ENCODE results near the gene IL10RA. TPM values are rescaled to one million over a fixed set of nuclear protein-coding genes. Genes with fewer than 3 reads are reported as not detected.

IL10RA gene
- total RNA-seq, 1 experiment from 2014 or later, result 1.7 TPM

DNA sequence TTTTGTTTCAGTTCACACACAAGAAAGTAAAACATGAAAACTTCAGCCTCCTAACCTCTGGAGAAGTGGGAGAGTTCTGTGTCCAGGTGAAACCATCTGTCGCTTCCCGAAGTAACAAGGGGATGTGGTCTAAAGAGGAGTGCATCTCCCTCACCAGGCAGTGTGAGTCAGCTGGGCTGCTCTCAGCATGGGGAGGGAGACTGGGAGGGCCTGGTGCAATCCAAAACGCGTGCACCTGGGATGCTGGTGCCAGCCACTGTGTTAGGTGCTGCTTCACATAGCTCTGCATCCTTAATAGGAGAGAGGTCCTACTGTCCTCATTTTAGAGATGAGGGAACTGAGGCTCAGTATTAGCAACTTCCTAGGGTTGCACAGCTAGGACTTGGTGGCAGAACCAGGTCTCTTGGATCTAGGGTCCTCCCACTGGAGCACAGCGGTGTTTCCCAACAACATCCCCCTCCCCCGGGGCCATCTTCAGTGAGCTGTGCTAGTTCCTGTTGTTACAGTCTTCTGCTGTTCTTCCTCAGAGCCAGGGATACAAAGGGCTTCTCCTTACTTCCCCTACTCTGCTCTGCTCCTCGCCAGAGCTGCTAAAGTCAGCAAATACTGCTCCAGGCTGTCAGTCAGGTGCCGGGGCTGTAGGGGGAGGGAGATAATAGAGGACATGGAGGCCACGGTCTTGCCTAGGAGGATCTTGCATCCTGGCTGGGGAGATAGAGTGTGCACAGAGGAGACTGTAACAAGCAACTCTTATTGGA lies 8.0 kb downstream of the IL10RA start:
- H3K79me2 ChIP-seq (ENCODE audit: insufficient read depth, low read length), result no peaks in the 10 kb centered on the region
- no peaks in the 10 kb centered on the region for H3K9me3 ChIP-seq (ENCODE audit: control insufficient read depth in 1 of 2, insufficient read depth in 1 of 2, low read depth in 1 of 2, low read length in 2 of 2)
- H3K4me3 ChIP-seq (replicated peaks in 1 of 2; ENCODE audit: low read depth in 1 of 2, low read length in 2 of 2), result no peak overlapping the region
- H3K27me3 ChIP-seq (ENCODE audit: insufficient read depth, low read length), result no peaks in the 10 kb centered on the region
- H3K9ac ChIP-seq (ENCODE audit: low read length), result no peak overlapping the region
- no peak overlapping the region for H3K4me2 ChIP-seq (ENCODE audit: low read length)
- BruUV-seq (replicated peaks), result no TSS peak
- ChIA-PET CTCF (no interaction called here), RAD21 (ENCODE audit: low non-redundant PET in 1 of 2, low total read pairs in 2 of 2, uncharacterized antibody in 2 of 2, unreplicated experiment in 2 of 2) (no interaction called here), POLR2A (no interaction called here)
- H3K36me3 ChIP-seq (ENCODE audit: control insufficient read depth in 1 of 2, insufficient read depth in 2 of 2, low read length in 2 of 2), result no peaks in the 10 kb centered on the region
- no peak overlapping the region for H2AFZ ChIP-seq (ENCODE audit: low read depth, low read length, poor library complexity, severe bottlenecking)
- TF ChIP-seq TCF7L2 (IDR thresholded peaks at IDR 0.05; ENCODE audit: borderline replicate concordance, extremely low read depth, insufficient read depth, insufficient read length), result no peak
- H3K9me2 ChIP-seq (ENCODE audit: insufficient read depth), result no peaks in the 10 kb centered on the region
- H4K20me1 ChIP-seq (ENCODE audit: insufficient read depth), result no peaks in the 10 kb centered on the region
- no peaks in the 10 kb centered on the region for H3K4me1 ChIP-seq (ENCODE audit: control insufficient read depth in 1 of 2, insufficient read depth in 2 of 2, low read length in 2 of 2)
- ATAC-seq, result no peak
- DNase-seq (ENCODE audit: low read depth, low spot score), result no peak
- intact Hi-C loops (cut with micrococcal nuclease), result no loop called here
- no peak overlapping the region for H3K27ac ChIP-seq (ENCODE audit: low read depth, low read length)

DNA sequence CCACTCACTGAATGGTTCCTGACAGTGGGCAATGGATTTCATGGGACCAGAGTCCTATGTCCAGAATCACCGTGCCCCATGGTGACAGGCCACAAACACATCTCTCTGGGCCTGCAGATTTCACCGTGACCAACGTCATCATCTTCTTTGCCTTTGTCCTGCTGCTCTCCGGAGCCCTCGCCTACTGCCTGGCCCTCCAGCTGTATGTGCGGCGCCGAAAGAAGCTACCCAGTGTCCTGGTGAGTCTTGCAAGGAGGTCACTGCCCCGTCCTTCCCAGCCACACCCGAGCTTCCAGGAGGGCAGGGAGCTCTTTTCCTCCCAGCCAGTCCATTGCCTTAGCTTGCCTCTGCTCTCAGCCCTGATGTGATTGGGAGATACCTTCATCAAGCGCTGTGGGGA lies 9.3 kb downstream of the IL10RA start:
- H3K9me3 ChIP-seq (ENCODE audit: control insufficient read depth in 1 of 2, insufficient read depth in 1 of 2, low read depth in 1 of 2, low read length in 2 of 2), result no peaks in the 10 kb centered on the region
- H3K36me3 ChIP-seq (ENCODE audit: control insufficient read depth in 1 of 2, insufficient read depth in 2 of 2, low read length in 2 of 2), result no peaks in the 10 kb centered on the region
- no peaks in the 10 kb centered on the region for H3K9me2 ChIP-seq (ENCODE audit: insufficient read depth)
- H3K4me1 ChIP-seq (ENCODE audit: control insufficient read depth in 1 of 2, insufficient read depth in 2 of 2, low read length in 2 of 2), result no peaks in the 10 kb centered on the region
- POLR2A ChIA-PET, result no interaction called here
- no peaks in the 10 kb centered on the region for H3K79me2 ChIP-seq (ENCODE audit: insufficient read depth, low read length)
- TF ChIP-seq CBX3 (IDR thresholded peaks at IDR 0.05; ENCODE audit: low read depth) (no peak), SIN3A (IDR thresholded peaks at IDR 0.05; ENCODE audit: low read depth) (no peak), ZFX (IDR thresholded peaks at IDR 0.05) (no peak), ATF3 (IDR thresholded peaks at IDR 0.05) (no peak), POLR2A (IDR thresholded peaks at IDR 0.05; ENCODE audit: borderline replicate concordance, extremely low read depth, insufficient read depth, insufficient read length) (no peak), EGR1 (IDR thresholded peaks at IDR 0.05; ENCODE audit: low read depth) (no peak), EZH2phosphoT487 (IDR thresholded peaks at IDR 0.05; ENCODE audit: borderline replicate concordance) (no peak), YY1 (IDR thresholded peaks at IDR 0.05; ENCODE audit: extremely low read depth, insufficient replicate concordance, low read depth, low read length) (no peak), SRF (IDR thresholded peaks at IDR 0.05; ENCODE audit: low read depth) (no peak), REST (IDR thresholded peaks at IDR 0.05; ENCODE audit: low read depth) (no peak), JUND (IDR thresholded peaks at IDR 0.05) (no peak), RAD21 (IDR thresholded peaks at IDR 0.05; ENCODE audit: low read depth) (no peak), ELF1 (IDR thresholded peaks at IDR 0.05; ENCODE audit: borderline replicate concordance, low read depth) (no peak)
- TF ChIP-seq, protein P1, sequence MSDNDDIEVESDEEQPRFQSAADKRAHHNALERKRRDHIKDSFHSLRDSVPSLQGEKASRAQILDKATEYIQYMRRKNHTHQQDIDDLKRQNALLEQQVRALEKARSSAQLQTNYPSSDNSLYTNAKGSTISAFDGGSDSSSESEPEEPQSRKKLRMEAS (IDR thresholded peaks at IDR 0.05), result no peak
- H4K20me1 ChIP-seq (ENCODE audit: insufficient read depth), result no peaks in the 10 kb centered on the region
- no peak overlapping the region for H3K4me3 ChIP-seq (replicated peaks in 1 of 2; ENCODE audit: low read depth in 1 of 2, low read length in 2 of 2)
- RAD21 ChIA-PET (ENCODE audit: low non-redundant PET in 1 of 2, low total read pairs in 2 of 2, uncharacterized antibody in 2 of 2, unreplicated experiment in 2 of 2), result no interaction called here
- BruUV-seq (replicated peaks), result no TSS peak
- ATAC-seq, result no peak
- DNase-seq (ENCODE audit: low read depth, low spot score), result no peak
- H2AFZ ChIP-seq (ENCODE audit: low read depth, low read length, poor library complexity, severe bottlenecking), result no peak overlapping the region
- no peak overlapping the region for H3K9ac ChIP-seq (ENCODE audit: low read length)
- no peak overlapping the region for H3K27ac ChIP-seq (ENCODE audit: low read depth, low read length)
- intact Hi-C loops (cut with micrococcal nuclease), result no loop called here
- CTCF ChIA-PET, result no interaction called here
- no peaks in the 10 kb centered on the region for H3K27me3 ChIP-seq (ENCODE audit: insufficient read depth, low read length)
- no peak overlapping the region for H3K4me2 ChIP-seq (ENCODE audit: low read length)

Data from HCT116 (cell line).